Cardiac fibroblast (primary cell): ENCODE measurements around the gene TMEM272.

ENCODE experiments used
- DNase-seq, 2 donors: peaks; one replicate each; pipeline versions ENCODE4 v3.0.0 to v3.0.0-alpha.2; 2010; ENCODE audit warnings: low read depth in 2 of 2
- H3K4me3 ChIP-seq, 2 donors: replicated peaks in 1 of 2; 1 replicate in 1 of 2; 2 replicates in 1 of 2; pipeline ENCODE4 v1.5.1; 2011; ENCODE audit warnings: low read depth in 2 of 2, low read length in 2 of 2, mild to moderate bottlenecking in 2 of 2, moderate library complexity in 1 of 2
- CTCF ChIP-seq: IDR thresholded peaks from one replicate; pipeline ENCODE4 v1.5.1; 2011; ENCODE audit warnings: low read depth, mild to moderate bottlenecking, low read length, inconsistent platforms

The TMEM272 gene

GRCh38 chr13:51765142-51765515 is 79.8 kb downstream of the TMEM272 start:
- no peak overlapping the region for H3K4me3 ChIP-seq
- TF ChIP-seq CTCF, result no peak
- no peak for DNase-seq

- no peak overlapping the region for H3K4me3 ChIP-seq
- DNase-seq, result peak; percentile 71 to 73
- no peak for TF ChIP-seq CTCF
These were observed 80.5 kb downstream of the TMEM272 start for GRCh38 chr13:51764184-51765141.

- no peak overlapping the region for H3K4me3 ChIP-seq
- TF ChIP-seq CTCF, result no peak
- DNase-seq, result no peak
These were observed 81.5 kb downstream of the TMEM272 start for GRCh38 chr13:51763486-51763885.
